ENCODE measurements around the gene IL20. TPM values are rescaled to one million over a fixed set of nuclear protein-coding genes. Genes with fewer than 3 reads are reported as not detected.

IL20 gene
- total RNA-seq, 1 experiment from 2014 or later = not detected

GRCh38 chr1:206866062-206866461 is 639 bp downstream of the IL20 start:
- Histone ChIP-seq H3K27ac (ENCODE audit: low read length) (no peak overlapping the region), H3K27me3 (ENCODE audit: control insufficient read depth, insufficient read depth, low read length) (peaks cover 19% of the 10 kb centered on the region), H3K4me3 (ENCODE audit: low read depth in 2 of 2, low read length in 2 of 2) (no peak overlapping the region), H3K9me3 (ENCODE audit: control insufficient read depth, insufficient read depth, low read depth, low read length) (no peaks in the 10 kb centered on the region), H3K36me3 (ENCODE audit: control insufficient read depth, insufficient read depth, low read length) (no peaks in the 10 kb centered on the region), H3K4me1 (ENCODE audit: control insufficient read depth, insufficient read depth, low read length) (no peaks in the 10 kb centered on the region)
- in situ Hi-C loops (cut with HindIII; ENCODE audit: low pct_unique_long_range_greater_than_20kb, low sequenced_read_pairs) (no loop called here), intact Hi-C loops (cut with micrococcal nuclease; ENCODE audit: unreplicated experiment) (no loop called here)
- BruUV-seq (replicated peaks) = no TSS peak
- no peak for ATAC-seq
- TF ChIP-seq POLR2AphosphoS5 (IDR thresholded peaks at IDR 0.05; ENCODE audit: low read depth, low read length) = no peak
- TF ChIP-seq TCF7L2 (IDR thresholded peaks at IDR 0.05; ENCODE audit: low read depth, low read length) = no peak
- no peak for TF ChIP-seq REST (IDR thresholded peaks at IDR 0.05; ENCODE audit: insufficient read depth in 1 of 2, low read depth in 2 of 2, low read length in 1 of 2)
- TF ChIP-seq, protein P1, sequence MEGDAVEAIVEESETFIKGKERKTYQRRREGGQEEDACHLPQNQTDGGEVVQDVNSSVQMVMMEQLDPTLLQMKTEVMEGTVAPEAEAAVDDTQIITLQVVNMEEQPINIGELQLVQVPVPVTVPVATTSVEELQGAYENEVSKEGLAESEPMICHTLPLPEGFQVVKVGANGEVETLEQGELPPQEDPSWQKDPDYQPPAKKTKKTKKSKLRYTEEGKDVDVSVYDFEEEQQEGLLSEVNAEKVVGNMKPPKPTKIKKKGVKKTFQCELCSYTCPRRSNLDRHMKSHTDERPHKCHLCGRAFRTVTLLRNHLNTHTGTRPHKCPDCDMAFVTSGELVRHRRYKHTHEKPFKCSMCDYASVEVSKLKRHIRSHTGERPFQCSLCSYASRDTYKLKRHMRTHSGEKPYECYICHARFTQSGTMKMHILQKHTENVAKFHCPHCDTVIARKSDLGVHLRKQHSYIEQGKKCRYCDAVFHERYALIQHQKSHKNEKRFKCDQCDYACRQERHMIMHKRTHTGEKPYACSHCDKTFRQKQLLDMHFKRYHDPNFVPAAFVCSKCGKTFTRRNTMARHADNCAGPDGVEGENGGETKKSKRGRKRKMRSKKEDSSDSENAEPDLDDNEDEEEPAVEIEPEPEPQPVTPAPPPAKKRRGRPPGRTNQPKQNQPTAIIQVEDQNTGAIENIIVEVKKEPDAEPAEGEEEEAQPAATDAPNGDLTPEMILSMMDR (IDR thresholded peaks at IDR 0.05) = no peak
- no peak for TF ChIP-seq SIN3A (IDR thresholded peaks at IDR 0.05; ENCODE audit: borderline replicate concordance, insufficient read depth, low read depth, low read length)
- ChIA-PET CTCF (no interaction called here), POLR2A (no interaction called here)
- DNase-seq (ENCODE audit: low read depth, low spot score) = no peak

GRCh38 chr1:206867239-206867638 is 1.8 kb downstream of the IL20 start:
- H3K4me1 ChIP-seq (ENCODE audit: control insufficient read depth, insufficient read depth, low read length) = no peaks in the 10 kb centered on the region
- intact Hi-C loops (cut with micrococcal nuclease; ENCODE audit: unreplicated experiment) = no loop called here
- no peak overlapping the region for H3K4me3 ChIP-seq (ENCODE audit: low read depth in 2 of 2, low read length in 2 of 2)
- no peak for TF ChIP-seq REST (IDR thresholded peaks at IDR 0.05; ENCODE audit: insufficient read depth in 1 of 2, low read depth in 2 of 2, low read length in 1 of 2)
- TF ChIP-seq TCF7L2 (IDR thresholded peaks at IDR 0.05; ENCODE audit: low read depth, low read length) = no peak
- TF ChIP-seq, protein P1 (IDR thresholded peaks at IDR 0.05) = no peak
- TF ChIP-seq POLR2AphosphoS5 (IDR thresholded peaks at IDR 0.05; ENCODE audit: low read depth, low read length) = no peak
- TF ChIP-seq SIN3A (IDR thresholded peaks at IDR 0.05; ENCODE audit: borderline replicate concordance, insufficient read depth, low read depth, low read length) = no peak
- DNase-seq (ENCODE audit: low read depth, low spot score) (no peak), ATAC-seq (no peak)
- no peaks in the 10 kb centered on the region for H3K36me3 ChIP-seq (ENCODE audit: control insufficient read depth, insufficient read depth, low read length)
- in situ Hi-C loops (cut with HindIII; ENCODE audit: low pct_unique_long_range_greater_than_20kb, low sequenced_read_pairs) = no loop called here
- BruUV-seq (replicated peaks) = no TSS peak
- peaks cover 18% of the 10 kb centered on the region for H3K27me3 ChIP-seq (ENCODE audit: control insufficient read depth, insufficient read depth, low read length)
- H3K27ac ChIP-seq (ENCODE audit: low read length) = no peak overlapping the region
- ChIA-PET POLR2A (no interaction called here), CTCF (no interaction called here)
- no peaks in the 10 kb centered on the region for H3K9me3 ChIP-seq (ENCODE audit: control insufficient read depth, insufficient read depth, low read depth, low read length)
